Epidermal melanocyte (primary cell): ENCODE measurements around the gene DMWD.

Experiments used
- DNase-seq: peaks from one replicate; pipeline ENCODE4 v3.0.0; 2011; ENCODE audit warnings: low spot score; ENCODE audit not compliant: insufficient read length

Gene DMWD

GRCh38 chr19:45792470-45793177, at the start of gene DMWD:
TSS of gene DMWD (minus strand) at chr19:45792845. CDS start at chr19:45792756, 89 bp downstream.
- peak; percentile 94 for DNase-seq

GRCh38 chr19:45842198-45842597, 49.6 kb upstream of the DMWD start:
- DNase-seq = no peak

GRCh38 chr19:45834970-45835369, 42.3 kb upstream of the DMWD start:
- no peak for DNase-seq

GRCh38 chr19:45828945-45829344, 36.3 kb upstream of the DMWD start:
- DNase-seq = no peak

GRCh38 chr19:45828523-45828922, 35.9 kb upstream of the DMWD start:
- DNase-seq = no peak

- DNase-seq = no peak
Observed at GRCh38 chr19:45827459-45828093, 34.9 kb upstream of the DMWD start.

GRCh38 chr19:45826934-45827333, 34.3 kb upstream of the DMWD start:
- no peak for DNase-seq

- no peak for DNase-seq
Observed at GRCh38 chr19:45825917-45826893, 33.6 kb upstream of the DMWD start.

GRCh38 chr19:45825263-45825605, 32.6 kb upstream of the DMWD start:
- no peak for DNase-seq

GRCh38 chr19:45824531-45825262, 32.1 kb upstream of the DMWD start:
- no peak for DNase-seq

- DNase-seq = no peak
Observed at GRCh38 chr19:45824041-45824471, 31.4 kb upstream of the DMWD start.

GRCh38 chr19:45823182-45823581, 30.5 kb upstream of the DMWD start:
- no peak for DNase-seq

GRCh38 chr19:45822716-45823115, 30.1 kb upstream of the DMWD start:
- DNase-seq = no peak

- no peak for DNase-seq
Observed at GRCh38 chr19:45821570-45821969, 28.9 kb upstream of the DMWD start.

GRCh38 chr19:45821103-45821521, 28.5 kb upstream of the DMWD start:
- DNase-seq = no peak

- no peak for DNase-seq
Observed at GRCh38 chr19:45820413-45821102, 27.9 kb upstream of the DMWD start.

GRCh38 chr19:45819769-45820168, 27.1 kb upstream of the DMWD start:
- DNase-seq = no peak

GRCh38 chr19:45817725-45818301, 25.2 kb upstream of the DMWD start:
- DNase-seq = no peak

- DNase-seq = peak; percentile 99
Observed at GRCh38 chr19:45817010-45817724, 24.5 kb upstream of the DMWD start.
